ENCODE measurements around the gene SMYD1. TPM values are rescaled to one million over a fixed set of nuclear protein-coding genes. Genes with fewer than 3 reads are reported as not detected.

SMYD1 gene
- total RNA-seq, 1 donor from 2014 or later, result not detected

- no peak overlapping the region for H3K27ac Mint-ChIP-seq (ENCODE audit: unreplicated experiment)
- H3K4me3 Mint-ChIP-seq, result no peak overlapping the region
- no peak for TF ChIP-seq CTCF (conservative IDR thresholded peaks at IDR 0.05)
These were observed 59.4 kb downstream of the SMYD1 start for GRCh38 chr2:88126772-88127637.

GRCh38 chr2:88127638-88127887 is 59.9 kb downstream of the SMYD1 start:
- Mint-ChIP-seq H3K27ac (ENCODE audit: unreplicated experiment) (no peak overlapping the region), H3K4me1 (no peaks in the 10 kb centered on the region), H3K27me3 (ENCODE audit: low read depth) (peaks cover 5% of the 10 kb centered on the region), H3K36me3 (ENCODE audit: low read depth) (no peaks in the 10 kb centered on the region), H3K4me3 (no peak overlapping the region), H3K9me3 (no peaks in the 10 kb centered on the region)
- no peak for DNase-seq (ENCODE audit: low read depth, low spot score)
- no peak for TF ChIP-seq CTCF (conservative IDR thresholded peaks at IDR 0.05)

More at GRCh38 chr2:88126772-88127637, 59.4 kb downstream of the SMYD1 start:
- peaks cover 5% of the 10 kb centered on the region for H3K27me3 Mint-ChIP-seq (ENCODE audit: low read depth)
- H3K36me3 Mint-ChIP-seq (ENCODE audit: low read depth), result no peaks in the 10 kb centered on the region
- no peaks in the 10 kb centered on the region for H3K9me3 Mint-ChIP-seq
- DNase-seq (ENCODE audit: low read depth, low spot score), result no peak
- no peaks in the 10 kb centered on the region for H3K4me1 Mint-ChIP-seq

- TF ChIP-seq CTCF (conservative IDR thresholded peaks at IDR 0.05), result no peak
- no peaks in the 10 kb centered on the region for H3K4me1 Mint-ChIP-seq
- H3K4me3 Mint-ChIP-seq, result no peak within 1 kb of the TSS
- H3K27me3 Mint-ChIP-seq (ENCODE audit: low read depth), result peaks cover 5% of the 10 kb centered on the region
- H3K36me3 Mint-ChIP-seq (ENCODE audit: low read depth), result no peaks in the 10 kb centered on the region
- DNase-seq (ENCODE audit: low read depth, low spot score), result no peak
- H3K9me3 Mint-ChIP-seq, result no peaks in the 10 kb centered on the region
- no peak within 1 kb of the TSS for H3K27ac Mint-ChIP-seq (ENCODE audit: unreplicated experiment)
These were observed 60.4 kb downstream of the SMYD1 start, which contains the start of gene FABP1 for GRCh38 chr2:88127888-88128653. Gene FABP1 (minus strand): TSS chr2:88128062. CDS start chr2:88128017, 45 bp downstream.

GRCh38 chr2:88128654-88129312 is 61.2 kb downstream of the SMYD1 start:
- no peak for TF ChIP-seq CTCF (conservative IDR thresholded peaks at IDR 0.05)
- no peaks in the 10 kb centered on the region for H3K36me3 Mint-ChIP-seq (ENCODE audit: low read depth)
- H3K27me3 Mint-ChIP-seq (ENCODE audit: low read depth), result peaks cover 5% of the 10 kb centered on the region
- no peak for DNase-seq (ENCODE audit: low read depth, low spot score)
- H3K4me1 Mint-ChIP-seq, result no peaks in the 10 kb centered on the region
- no peak overlapping the region for H3K4me3 Mint-ChIP-seq
- H3K9me3 Mint-ChIP-seq, result no peaks in the 10 kb centered on the region
- H3K27ac Mint-ChIP-seq (ENCODE audit: unreplicated experiment), result no peak overlapping the region

- H3K4me3 Mint-ChIP-seq, result no peak overlapping the region
- peaks cover 5% of the 10 kb centered on the region for H3K27me3 Mint-ChIP-seq (ENCODE audit: low read depth)
- no peaks in the 10 kb centered on the region for H3K4me1 Mint-ChIP-seq
- no peaks in the 10 kb centered on the region for H3K36me3 Mint-ChIP-seq (ENCODE audit: low read depth)
- no peaks in the 10 kb centered on the region for H3K9me3 Mint-ChIP-seq
- H3K27ac Mint-ChIP-seq (ENCODE audit: unreplicated experiment), result peak overlapping the region; percentile 75
- DNase-seq (ENCODE audit: low read depth, low spot score), result no peak
- TF ChIP-seq CTCF (conservative IDR thresholded peaks at IDR 0.05), result no peak
These were observed 61.8 kb downstream of the SMYD1 start for GRCh38 chr2:88129313-88129959.

Measured in neural crest cell (in vitro differentiated cells).